Endothelial cell of umbilical vein (primary cell): ENCODE measurements around the gene SOX18. TPM values are rescaled to one million over a fixed set of nuclear protein-coding genes. Genes with fewer than 3 reads are reported as not detected.

ENCODE experiments used
- BruUV-seq: library from RNA; stranded (reverse); fragments of 400-500 nt; replicated peaks from 2 replicates; lab custom pipeline; 2021; lab: Mats Ljungman, UMichigan
- CTCF ChIA-PET: fragments of 300-600, 350-600 bp; sonication (Branson Sonifier 250); formaldehyde crosslinking; loops from one replicate; lab custom pipeline; 2021; ENCODE audit warnings: antibody characterized with exemption, inconsistent platforms; lab: Charles Lee
- POLR2A ChIA-PET: fragments of 300-600, 350-600 bp; sonication (Branson Sonifier 250); formaldehyde crosslinking; loops from one replicate; lab custom pipeline; 2021; ENCODE audit warnings: antibody characterized with exemption, inconsistent platforms; lab: Charles Lee
- DNase-seq: peaks from one replicate; pipeline ENCODE4 v3.0.0-alpha.2; 2011; ENCODE audit warnings: low read depth, low spot score
- FAIRE-seq: peaks from 2 replicates; lab custom pipeline; 2011; peaks lifted over from hg19 to GRCh38; lab: Jason Lieb, UNC
- H2AFZ ChIP-seq: 2 replicates; pipeline ENCODE4 v1.6.0; 2012; ENCODE audit warnings: low read depth, low read length, control low read depth, inconsistent platforms
- H3K27ac ChIP-seq: 2 replicates; pipeline ENCODE4 v1.5.1; 2011; ENCODE audit warnings: low read depth, mild to moderate bottlenecking, control low read depth, low read length, moderate library complexity; ENCODE audit not compliant: insufficient read depth
- H3K27me3 ChIP-seq, 2 experiments: 2 replicates each; pipeline versions ENCODE4 v1.6.0 to v1.6.1; 2011; ENCODE audit warnings: low read length in 2 of 2, mixed read lengths in 1 of 2; ENCODE audit not compliant: control insufficient read depth in 2 of 2, insufficient read depth in 2 of 2
- H3K36me3 ChIP-seq, 2 experiments: 2 replicates in 1 of 2; 3 replicates in 1 of 2; pipeline ENCODE4 v1.5.1; 2011; ENCODE audit warnings: low read length in 2 of 2, mild to moderate bottlenecking in 1 of 2, moderate library complexity in 1 of 2; ENCODE audit not compliant: control insufficient read depth in 2 of 2, insufficient read depth in 2 of 2; ENCODE audit errors: extremely low read depth in 1 of 2
- H3K4me1 ChIP-seq: 3 replicates; pipeline ENCODE4 v1.5.1; 2011; ENCODE audit warnings: mild to moderate bottlenecking, low read length; ENCODE audit not compliant: control insufficient read depth, insufficient read depth; ENCODE audit errors: extremely low read depth
- H3K4me2 ChIP-seq: 2 replicates; pipeline ENCODE4 v1.6.1; 2011; ENCODE audit warnings: low read length, control low read depth, mixed read lengths; ENCODE audit not compliant: insufficient read depth
- H3K4me3 ChIP-seq, 3 experiments: fragments of 200-600 bp in 1 of 3; sonication (generic), shearing (Covaris generic) in 1 of 3; replicated peaks in 1 of 3; 2 replicates each; pipeline ENCODE4 v1.5.1; 2011 to 2016; ENCODE audit warnings: control low read depth in 3 of 3, low read length in 3 of 3, mild to moderate bottlenecking in 2 of 3, inconsistent platforms in 1 of 3, low read depth in 1 of 3, moderate library complexity in 1 of 3; ENCODE audit not compliant: insufficient read depth in 1 of 3
- H3K79me2 ChIP-seq: 2 replicates; pipeline ENCODE4 v1.6.0; 2012; ENCODE audit warnings: low read length, inconsistent platforms; ENCODE audit not compliant: control insufficient read depth, insufficient read depth
- H3K9ac ChIP-seq: replicated peaks from 2 replicates; pipeline ENCODE3; 2011; ENCODE audit warnings: low read length, control low read depth; ENCODE audit not compliant: insufficient read depth; ENCODE audit errors: extremely low read depth
- H3K9me1 ChIP-seq: replicated peaks from 3 replicates; pipeline ENCODE4 v1.6.0; 2011; ENCODE audit warnings: mild to moderate bottlenecking, low read length; ENCODE audit not compliant: control insufficient read depth, insufficient read depth; ENCODE audit errors: extremely low read depth
- H3K9me3 ChIP-seq: replicated peaks from 2 replicates; pipeline ENCODE4 v1.5.1; 2012; ENCODE audit warnings: low read length, inconsistent platforms; ENCODE audit not compliant: control insufficient read depth, insufficient read depth
- H4K20me1 ChIP-seq: replicated peaks from 2 replicates; pipeline ENCODE3; 2011; ENCODE audit warnings: mild to moderate bottlenecking, low read length; ENCODE audit not compliant: control insufficient read depth, insufficient read depth; ENCODE audit errors: extremely low read depth
- CTCF ChIP-seq, 2 donors: IDR thresholded peaks; 1 replicate in 1 of 2; 2 replicates in 1 of 2; pipeline ENCODE4 v1.5.1; 2011; ENCODE audit warnings: low read length in 2 of 2, mild to moderate bottlenecking in 2 of 2, moderate library complexity in 2 of 2, control low read depth in 1 of 2, inconsistent platforms in 1 of 2, low read depth in 1 of 2; ENCODE audit not compliant: insufficient read depth in 1 of 2; ENCODE audit errors: extremely low read depth in 1 of 2
- EZH2 ChIP-seq: IDR thresholded peaks from 2 replicates; pipeline ENCODE4 v1.6.1; 2012; ENCODE audit warnings: borderline replicate concordance, low read depth, mild to moderate bottlenecking, moderate library complexity, low read length, inconsistent platforms; ENCODE audit not compliant: severe bottlenecking
- FOS ChIP-seq: IDR thresholded peaks from 2 replicates; pipeline ENCODE4 v1.6.1; 2011; ENCODE audit warnings: mild to moderate bottlenecking, low read length, moderate library complexity, borderline replicate concordance; ENCODE audit not compliant: insufficient read depth
- GATA2 ChIP-seq: IDR thresholded peaks from 2 replicates; pipeline ENCODE4 v1.7.0; 2011; ENCODE audit warnings: low read depth, mild to moderate bottlenecking, moderate library complexity, mixed read lengths, low read length; ENCODE audit not compliant: insufficient read length, insufficient read depth
- JUN ChIP-seq: IDR thresholded peaks from 2 replicates; pipeline ENCODE4 v1.6.1; 2011; ENCODE audit warnings: borderline replicate concordance, low read depth; ENCODE audit not compliant: insufficient read length, insufficient read depth
- MAX ChIP-seq: IDR thresholded peaks from 2 replicates; pipeline ENCODE4 v1.6.1; 2011; ENCODE audit not compliant: insufficient read depth, insufficient read length
- MYC ChIP-seq: IDR thresholded peaks from one replicate; pipeline ENCODE4 v1.6.1; 2011; ENCODE audit warnings: mild to moderate bottlenecking, low read depth, low read length
- POLR2A ChIP-seq: IDR thresholded peaks from 2 replicates; pipeline ENCODE4 v1.6.1; 2012; ENCODE audit warnings: low read depth, mild to moderate bottlenecking, control low read depth, low read length
- POLR2AphosphoS5 ChIP-seq: IDR thresholded peaks from 2 replicates; pipeline ENCODE4 v1.6.1; 2012; ENCODE audit warnings: low read depth, mild to moderate bottlenecking, control low read depth, low read length, moderate library complexity; ENCODE audit not compliant: insufficient read depth
- dilution Hi-C: fragments of 300-500 bp; cut with MboI; formaldehyde crosslinking; loops from one replicate; pipeline ENCODE4 v1.15.0; 2019; ENCODE audit warnings: low sequenced_read_pairs; ENCODE audit not compliant: extremely low pct_ligation_motif_present
- intact Hi-C: fragments of 100-400 bp; cut with micrococcal nuclease; formaldehyde crosslinking; loops from one replicate; pipeline ENCODE4 v1.10.0; 2022
- polyA plus RNA-seq, 4 experiments: library from polyadenylated mRNA; depleted of rRNA in 3 of 4; stranded (reverse) in 3 of 4; unstranded in 1 of 4; fragments of >200 nt; gene quantifications; 2 replicates each; pipeline versions ENCODE4 v1.2.1 to v1.2.3, GENCODE V29; 2011 to 2012; ENCODE audit warnings: missing spikeins in 1 of 4
- total RNA-seq: library from RNA; stranded (reverse); gene quantifications from 2 replicates; pipeline ENCODE4 v1.2.3, GENCODE V29; 2021

Gene SOX18
- total and polyA plus RNA-seq, 2 donors (not counting 3 experiments of a cell fraction or from before 2014, with no cell fraction given) = 20.9 to 175 TPM

- no peaks in the 10 kb centered on the region for H3K9me3 ChIP-seq
- no peaks in the 10 kb centered on the region for H3K9me1 ChIP-seq
- no peaks in the 10 kb centered on the region for H3K36me3 ChIP-seq
- H3K4me3 ChIP-seq = no peak overlapping the region
- no peaks in the 10 kb centered on the region for H3K79me2 ChIP-seq
- no peak overlapping the region for H3K9ac ChIP-seq
- no peak overlapping the region for H2AFZ ChIP-seq
- POLR2A ChIA-PET = interaction anchor here (0.7 kb wide), 1 partner anchor 18 kb away, joined by 6 read pairs; no protein-coding TSS in a partner anchor
- H3K27ac ChIP-seq = peak overlapping the region; percentile 40
- no peaks in the 10 kb centered on the region for H4K20me1 ChIP-seq
- TF ChIP-seq CTCF (IDR thresholded peaks at IDR 0.05; ENCODE audit: extremely low read depth in 1 of 2, insufficient read depth in 1 of 2, low read depth in 1 of 2, low read length in 2 of 2) (no peak), MAX (no peak), GATA2 (no peak), POLR2AphosphoS5 (no peak), JUN (no peak), EZH2 (no peak), FOS (no peak), MYC (no peak), POLR2A (no peak)
- H3K4me2 ChIP-seq = no peak overlapping the region
- dilution Hi-C loops = no loop called here
- no TSS peak for BruUV-seq
- CTCF ChIA-PET = interaction anchor here (1.4 to 15.2 kb wide), 4 partner anchors 12 to 83 kb away, joined by 3 to 412 read pairs (median 20); partner anchors contain the start of genes C20orf204, PRPF6 and SAMD10
- intact Hi-C loops = loop anchor here (2.0 to 10.0 kb wide), 3 partner anchors 100 to 518 kb away; partner anchors contain the start of genes DNAJC5 and UCKL1
- DNase-seq = peak; percentile 32
- no peak for FAIRE-seq
- no peaks in the 10 kb centered on the region for H3K27me3 ChIP-seq
- peaks cover 60% of the 10 kb centered on the region for H3K4me1 ChIP-seq
Measured at GRCh38 chr20:64056639-64056888, 7.1 kb upstream of the SOX18 start.
